Cardiac ventricle fibroblast (primary cell): ENCODE results near the gene SNF8. TPM values are rescaled to one million over a fixed set of nuclear protein-coding genes. Genes with fewer than 3 reads are reported as not detected.

Experiments used
- total RNA-seq: library from RNA; depleted of rRNA; stranded (reverse); fragments of >200 nt; gene quantifications from 2 replicates; pipeline ENCODE4 v1.2.3, GENCODE V29; 2015

The SNF8 gene, protein sequence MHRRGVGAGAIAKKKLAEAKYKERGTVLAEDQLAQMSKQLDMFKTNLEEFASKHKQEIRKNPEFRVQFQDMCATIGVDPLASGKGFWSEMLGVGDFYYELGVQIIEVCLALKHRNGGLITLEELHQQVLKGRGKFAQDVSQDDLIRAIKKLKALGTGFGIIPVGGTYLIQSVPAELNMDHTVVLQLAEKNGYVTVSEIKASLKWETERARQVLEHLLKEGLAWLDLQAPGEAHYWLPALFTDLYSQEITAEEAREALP
- total RNA-seq = 46.6 and 79.2 TPM in 2 replicates

DNA sequence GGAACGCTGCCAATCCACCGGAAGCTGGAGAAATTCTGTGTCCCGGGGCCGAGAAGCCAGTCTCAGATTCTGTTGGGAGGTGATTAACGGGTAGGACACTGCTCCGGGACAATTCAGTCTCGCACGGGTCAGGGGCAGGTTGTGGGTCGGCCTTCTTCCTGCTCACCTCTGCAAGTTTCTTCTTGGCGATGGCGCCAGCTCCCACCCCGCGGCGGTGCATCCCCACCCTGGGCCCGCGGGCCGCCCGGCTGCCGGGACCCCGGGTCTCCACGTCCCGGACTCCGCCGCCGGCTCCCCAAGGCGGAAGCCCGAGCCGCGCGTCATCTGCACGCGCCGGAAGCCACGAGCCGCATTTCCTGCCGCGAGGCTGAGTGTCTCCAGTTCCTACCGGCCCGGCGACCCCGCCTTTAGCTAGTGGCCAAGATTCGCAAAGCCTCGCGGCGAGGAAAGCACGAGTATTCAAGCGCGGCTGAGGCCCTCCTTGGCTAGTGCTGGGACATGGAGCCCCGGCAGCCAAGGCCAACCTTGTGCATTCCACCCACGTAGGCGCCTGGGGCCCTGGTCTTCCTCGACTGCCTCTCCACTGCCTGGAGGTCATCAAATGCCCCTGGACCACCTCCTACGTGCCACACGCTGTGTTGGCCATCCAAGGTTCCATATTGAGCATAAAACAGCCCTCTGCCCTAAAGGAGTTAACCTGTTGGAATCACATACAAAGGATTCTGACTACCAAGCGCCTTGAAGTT is at the start of gene SNF8:
TSS of gene SNF8 (minus strand) at position 328 of the 746 bp plus-strand sequence. CDS start at position 220, 108 bp downstream.

DNA sequence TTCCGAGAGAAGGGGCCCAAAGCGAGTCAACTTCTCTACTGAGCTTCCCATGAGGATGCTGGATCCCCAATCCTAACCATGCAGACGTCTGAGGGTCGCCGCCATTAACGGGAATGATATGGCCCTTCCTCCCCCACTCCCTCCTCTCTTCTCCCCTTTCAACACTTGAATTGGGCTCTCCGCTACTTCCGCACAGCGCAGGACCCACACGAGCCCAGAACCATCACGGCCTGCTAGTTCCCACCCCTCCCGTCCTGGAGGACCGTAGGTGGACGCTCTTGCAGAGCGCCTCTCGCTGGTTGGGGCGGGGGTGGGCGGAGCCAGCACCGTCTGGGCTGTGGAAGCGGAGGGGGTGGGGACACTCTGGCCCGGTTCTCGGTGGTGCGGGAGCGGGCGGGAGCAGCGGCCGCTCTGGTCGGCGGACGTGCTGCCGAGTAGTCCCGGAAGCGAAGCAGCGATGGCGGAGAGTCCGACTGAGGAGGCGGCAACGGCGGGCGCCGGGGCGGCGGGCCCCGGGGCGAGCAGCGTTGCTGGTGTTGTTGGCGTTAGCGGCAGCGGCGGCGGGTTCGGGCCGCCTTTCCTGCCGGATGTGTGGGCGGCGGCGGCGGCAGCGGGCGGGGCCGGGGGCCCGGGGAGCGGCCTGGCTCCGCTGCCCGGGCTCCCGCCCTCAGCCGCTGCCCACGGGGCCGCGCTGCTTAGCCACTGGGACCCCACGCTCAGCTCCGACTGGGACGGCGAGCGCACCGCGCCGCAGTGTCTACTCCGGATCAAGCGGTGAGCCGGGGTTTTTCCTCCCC is 36.4 kb downstream of the SNF8 start, which contains the start of gene UBE2Z:
TSS of gene UBE2Z (plus strand) at position 361 of the 797 bp plus-strand sequence. CDS start at position 458, 97 bp downstream.

Other genes with a start within 250 kb of the SNF8 start
- gene PRAC1, start 222.3 kb downstream of the SNF8 start, total RNA-seq = not detected in 2 replicates
- gene PRAC2, start 221.7 kb downstream of the SNF8 start, total RNA-seq = not detected in 2 replicates
- not detected in 2 replicates for gene HOXB13, start 216.1 kb downstream of the SNF8 start, total RNA-seq
- gene TTLL6, start 127.6 kb downstream of the SNF8 start, total RNA-seq = not detected in 2 replicates
- 65.4 and 76.2 TPM in 2 replicates for gene CALCOCO2, start 113.8 kb downstream of the SNF8 start, total RNA-seq
- gene ATP5MC1, start 52.1 kb downstream of the SNF8 start, total RNA-seq = 52.0 and 119 TPM in 2 replicates
- gene UBE2Z, start 36.4 kb downstream of the SNF8 start, total RNA-seq = 63.7 and 65.6 TPM in 2 replicates
- not detected in 2 replicates for gene GIP, start 23.8 kb upstream of the SNF8 start, total RNA-seq
- gene IGF2BP1, start 52.5 kb upstream of the SNF8 start, total RNA-seq = not detected in 2 replicates
- not detected in 2 replicates for gene B4GALNT2, start 187.9 kb upstream of the SNF8 start, total RNA-seq